Right lobe of liver (tissue), 4 donors: ENCODE data around the gene CPNE2.

Experiments
- POLR2A ChIP-seq: fragments of 450-650 bp; IDR thresholded peaks from one replicate; pipeline ENCODE4 v1.6.1; 2017; ENCODE audit warnings: antibody characterized with exemption, mild to moderate bottlenecking
- TF ChIP-seq, protein P1 (sequence below), 4 donors: fragments of 200-600 bp in 3 of 4; fragments of 450-650 bp in 1 of 4; IDR thresholded peaks; one replicate each; pipeline versions ENCODE4 v1.5.1 to v1.8.0; 2016 to 2022; ENCODE audit warnings: antibody characterized with exemption in 4 of 4, mild to moderate bottlenecking in 2 of 4
- donor health status: DM: no; HTN: no; CAD: no.
- donor health status: DM: no; HTN: no; CAD: no.
- donor health status: DM: no; HTN: yes; CAD: no.

DNA sequence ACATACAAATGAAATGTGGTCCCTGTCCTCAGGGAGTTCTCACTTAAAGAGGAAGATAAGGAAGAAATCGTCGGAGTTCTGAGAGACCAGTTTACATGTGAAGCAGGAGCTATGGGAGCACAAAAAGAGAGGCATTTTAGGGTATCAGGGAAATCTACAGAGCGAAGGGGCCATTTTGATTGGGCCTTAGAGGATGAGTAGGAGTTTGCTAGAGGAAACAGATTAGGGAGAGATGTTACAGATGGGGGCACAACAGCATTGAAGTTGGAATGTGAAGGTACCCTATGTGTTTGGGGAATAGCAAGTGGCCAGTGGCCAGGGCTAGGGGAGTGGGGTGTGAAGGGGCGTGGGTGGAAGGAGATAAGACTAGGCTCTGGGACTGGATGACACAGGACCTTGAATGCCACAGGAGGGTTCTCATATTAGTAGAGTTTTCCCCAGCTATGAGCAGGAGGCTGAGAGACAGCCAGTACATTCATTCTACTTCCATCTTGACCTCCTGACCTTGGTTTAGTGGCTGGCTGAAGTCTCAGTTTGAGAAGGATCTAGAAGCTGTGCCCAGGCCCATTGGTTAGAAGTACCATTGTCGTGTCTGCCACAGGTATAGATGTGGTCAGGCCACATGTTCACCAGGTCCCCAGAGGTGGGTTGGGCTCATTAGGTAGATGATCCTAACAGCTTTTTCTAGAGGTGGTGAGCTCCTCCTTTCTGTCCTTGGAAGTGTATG lies 34.8 kb downstream of the CPNE2 start:
- TF ChIP-seq, protein P1, sequence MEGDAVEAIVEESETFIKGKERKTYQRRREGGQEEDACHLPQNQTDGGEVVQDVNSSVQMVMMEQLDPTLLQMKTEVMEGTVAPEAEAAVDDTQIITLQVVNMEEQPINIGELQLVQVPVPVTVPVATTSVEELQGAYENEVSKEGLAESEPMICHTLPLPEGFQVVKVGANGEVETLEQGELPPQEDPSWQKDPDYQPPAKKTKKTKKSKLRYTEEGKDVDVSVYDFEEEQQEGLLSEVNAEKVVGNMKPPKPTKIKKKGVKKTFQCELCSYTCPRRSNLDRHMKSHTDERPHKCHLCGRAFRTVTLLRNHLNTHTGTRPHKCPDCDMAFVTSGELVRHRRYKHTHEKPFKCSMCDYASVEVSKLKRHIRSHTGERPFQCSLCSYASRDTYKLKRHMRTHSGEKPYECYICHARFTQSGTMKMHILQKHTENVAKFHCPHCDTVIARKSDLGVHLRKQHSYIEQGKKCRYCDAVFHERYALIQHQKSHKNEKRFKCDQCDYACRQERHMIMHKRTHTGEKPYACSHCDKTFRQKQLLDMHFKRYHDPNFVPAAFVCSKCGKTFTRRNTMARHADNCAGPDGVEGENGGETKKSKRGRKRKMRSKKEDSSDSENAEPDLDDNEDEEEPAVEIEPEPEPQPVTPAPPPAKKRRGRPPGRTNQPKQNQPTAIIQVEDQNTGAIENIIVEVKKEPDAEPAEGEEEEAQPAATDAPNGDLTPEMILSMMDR (IDR thresholded peaks at IDR 0.05), result no peak
- TF ChIP-seq POLR2A, result no peak
